Activated T-helper 2 cell treated with anti-CD3 and anti-CD28 coated beads, Interferon-gamma antibody, Interleukin-2, Interleukin-4, amounts not matched to agents 10 μg/mL and 5 μg/mL and 100 μg/mL, durations not matched to agents 14 hours and 24 hours and 36 hours (primary cell): ENCODE measurements around the gene CD244. TPM values are rescaled to one million over a fixed set of nuclear protein-coding genes. Genes with fewer than 3 reads are reported as not detected.

Experiments
- DNase-seq: peaks from one replicate; pipeline ENCODE4 v3.0.0; 2021; ENCODE audit warnings: low spot score
- H3K27ac Mint-ChIP-seq: one replicate; pipeline ENCODE4 v1.8.0; 2021; ENCODE audit warnings: mixed read lengths
- H3K27me3 Mint-ChIP-seq: one replicate; pipeline ENCODE4 v1.8.0; 2021; ENCODE audit warnings: low read depth, mixed read lengths
- H3K36me3 Mint-ChIP-seq: one replicate; pipeline ENCODE4 v1.8.0; 2021; ENCODE audit warnings: low read depth, mixed read lengths
- H3K4me1 Mint-ChIP-seq: one replicate; pipeline ENCODE4 v1.8.0; 2021; ENCODE audit warnings: low read depth, mixed read lengths
- H3K4me3 Mint-ChIP-seq: one replicate; pipeline ENCODE4 v1.8.0; 2021; ENCODE audit warnings: low read depth, mild to moderate bottlenecking, moderate library complexity, mixed read lengths
- H3K9me3 Mint-ChIP-seq: one replicate; pipeline ENCODE4 v1.8.0; 2021; ENCODE audit warnings: mixed read lengths
- intact Hi-C: fragments of 100-400 bp; cut with micrococcal nuclease; formaldehyde crosslinking; loops from one replicate; pipeline ENCODE4 v1.15.1; 2023
- total RNA-seq: library from RNA; stranded (reverse); gene quantifications from 2 replicates; pipeline ENCODE4 v1.2.3, GENCODE V29; 2022

The CD244 gene
- total RNA-seq, 1 donor from 2014 or later, result 0.32 TPM

DNA sequence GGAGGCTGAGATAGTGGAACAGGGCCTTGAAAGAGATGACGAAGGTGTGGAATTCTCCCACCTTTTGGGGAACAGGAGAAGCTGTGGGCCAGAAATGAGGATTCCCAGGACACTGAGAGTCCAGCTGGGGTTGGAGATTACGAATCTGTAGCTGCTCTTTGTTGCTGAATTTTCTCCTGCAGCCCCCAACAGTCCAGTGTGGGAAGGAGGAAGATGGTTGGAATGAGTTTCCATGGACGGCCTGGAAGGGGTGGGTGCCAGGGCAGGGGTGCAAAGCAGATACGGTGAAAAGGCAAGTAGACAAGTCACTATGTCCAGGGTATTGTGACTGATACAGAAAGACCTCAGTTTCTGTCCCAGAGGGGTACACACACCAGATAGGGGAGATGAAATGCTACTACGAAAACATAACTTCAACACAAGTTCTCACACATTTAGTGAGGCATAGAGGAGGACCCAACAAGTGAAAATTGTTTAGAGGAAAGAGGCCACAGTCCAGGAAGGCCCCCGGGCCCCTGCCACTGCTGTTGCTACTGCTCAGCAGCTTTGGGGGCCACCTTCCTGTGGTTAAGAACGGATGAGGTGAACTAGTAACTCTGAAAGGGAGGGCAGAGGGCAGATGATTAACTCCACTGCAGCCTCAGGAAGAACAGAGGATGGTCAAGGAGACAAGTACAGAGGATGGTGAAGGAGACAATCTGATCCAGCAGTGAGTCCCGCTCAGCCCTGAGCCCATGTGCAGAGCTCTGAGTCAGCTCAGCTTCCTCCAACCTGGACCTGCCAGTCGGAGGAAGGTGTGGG is 7.3 kb downstream of the CD244 start:
- Mint-ChIP-seq H3K4me3 (no peak overlapping the region), H3K36me3 (no peaks in the 10 kb centered on the region), H3K27me3 (peaks cover 3% of the 10 kb centered on the region), H3K9me3 (no peaks in the 10 kb centered on the region), H3K27ac (no peak overlapping the region), H3K4me1 (peaks cover 1% of the 10 kb centered on the region)
- intact Hi-C loops, result no loop called here
- no peak for DNase-seq

DNA sequence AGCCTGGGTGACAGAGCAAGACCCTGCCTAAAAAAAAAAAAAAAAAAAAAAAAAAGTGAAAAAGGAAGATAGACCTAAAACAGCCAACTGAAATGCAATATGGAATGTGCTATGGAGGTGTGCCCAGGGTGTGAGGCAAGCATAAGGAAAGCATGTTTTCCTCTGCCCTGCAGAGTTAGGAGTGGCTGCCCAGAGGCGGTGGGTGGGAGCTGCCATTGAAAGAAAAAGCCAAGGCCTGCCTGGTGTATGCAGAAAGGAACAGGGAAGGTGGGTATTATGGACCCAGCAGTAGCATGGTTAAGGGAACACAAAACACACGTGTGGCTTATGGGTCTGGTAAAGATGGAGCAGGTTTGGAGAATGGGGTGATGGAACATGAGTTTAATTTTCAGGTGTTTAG is 8.9 kb downstream of the CD244 start:
- Mint-ChIP-seq H3K27ac (no peak overlapping the region), H3K4me3 (no peak overlapping the region), H3K36me3 (no peaks in the 10 kb centered on the region), H3K27me3 (peaks cover 11% of the 10 kb centered on the region), H3K4me1 (no peaks in the 10 kb centered on the region), H3K9me3 (no peaks in the 10 kb centered on the region)
- intact Hi-C loops, result no loop called here
- no peak for DNase-seq

DNA sequence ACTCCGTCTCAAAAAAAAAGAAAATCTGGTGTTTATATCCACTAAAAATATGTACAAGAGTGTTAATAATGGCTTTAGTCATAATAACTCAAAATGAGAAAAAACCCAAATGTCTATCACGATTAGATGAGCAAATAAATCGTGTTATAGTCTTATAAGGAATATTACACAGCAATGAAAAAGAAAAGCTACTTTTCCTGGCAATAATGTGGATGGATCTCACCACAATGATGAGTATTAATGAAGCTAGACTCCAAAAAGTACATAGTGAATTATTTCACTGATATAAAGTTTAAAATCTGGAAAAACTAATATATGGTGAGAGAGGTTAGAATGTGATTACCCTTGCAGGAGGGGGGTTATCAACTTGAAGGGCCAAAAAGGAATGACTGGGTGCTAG is 9.7 kb downstream of the CD244 start:
- no peaks in the 10 kb centered on the region for H3K9me3 Mint-ChIP-seq
- H3K27ac Mint-ChIP-seq, result no peak overlapping the region
- peaks cover 14% of the 10 kb centered on the region for H3K27me3 Mint-ChIP-seq
- intact Hi-C loops, result no loop called here
- DNase-seq, result no peak
- no peak overlapping the region for H3K4me3 Mint-ChIP-seq
- no peaks in the 10 kb centered on the region for H3K36me3 Mint-ChIP-seq
- no peaks in the 10 kb centered on the region for H3K4me1 Mint-ChIP-seq

DNA sequence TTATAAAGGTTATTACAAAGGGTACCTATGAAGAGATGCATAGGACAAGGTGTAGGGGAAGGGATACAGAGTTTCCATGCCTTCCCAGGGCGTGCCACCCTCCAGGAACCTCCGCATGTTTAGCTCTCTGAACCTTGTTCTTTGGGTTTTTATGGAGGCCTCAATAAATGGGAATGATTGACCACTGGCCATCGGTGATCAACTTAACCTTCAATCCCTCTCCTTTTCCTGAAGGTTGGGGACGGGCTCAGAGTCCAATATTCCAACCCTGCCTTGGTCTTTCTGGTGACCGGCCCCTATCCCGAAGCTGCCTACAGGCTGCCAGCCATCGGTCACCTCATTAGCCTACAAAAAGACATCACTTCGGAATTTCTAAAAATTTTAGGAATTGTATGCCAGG is 11.7 kb downstream of the CD244 start:
- H3K4me1 Mint-ChIP-seq, result no peaks in the 10 kb centered on the region
- H3K36me3 Mint-ChIP-seq, result no peaks in the 10 kb centered on the region

DNA sequence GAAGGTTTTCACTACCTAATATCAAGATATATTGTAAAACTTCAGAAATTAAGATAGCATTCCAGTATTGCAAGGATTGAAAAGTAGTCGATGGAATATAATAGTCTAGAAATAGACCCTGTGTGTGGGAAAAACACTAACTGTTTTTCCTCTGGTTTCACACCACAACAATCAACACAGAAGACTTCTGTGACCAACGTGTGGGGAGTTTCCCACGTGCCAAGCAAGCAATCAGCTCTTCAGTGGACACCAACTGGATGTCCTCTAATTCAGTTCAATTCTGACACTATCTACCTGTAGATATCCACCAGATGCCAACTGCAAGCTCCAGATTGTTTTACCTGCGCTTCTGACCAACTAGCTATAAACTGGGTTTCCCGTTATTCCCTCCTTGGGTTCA is 12.1 kb downstream of the CD244 start:
- no peaks in the 10 kb centered on the region for H3K4me1 Mint-ChIP-seq
- no peak overlapping the region for H3K27ac Mint-ChIP-seq
- H3K9me3 Mint-ChIP-seq, result no peaks in the 10 kb centered on the region
- no peak for DNase-seq
- intact Hi-C loops, result no loop called here
- H3K27me3 Mint-ChIP-seq, result peaks cover 23% of the 10 kb centered on the region
- no peaks in the 10 kb centered on the region for H3K36me3 Mint-ChIP-seq
- no peak overlapping the region for H3K4me3 Mint-ChIP-seq

More for the DNA sequence above, 11.7 kb downstream of the CD244 start:
- Mint-ChIP-seq H3K9me3 (no peaks in the 10 kb centered on the region), H3K27me3 (peaks cover 23% of the 10 kb centered on the region), H3K4me3 (no peak overlapping the region), H3K27ac (no peak overlapping the region)
- intact Hi-C loops, result no loop called here
- DNase-seq, result no peak

DNA sequence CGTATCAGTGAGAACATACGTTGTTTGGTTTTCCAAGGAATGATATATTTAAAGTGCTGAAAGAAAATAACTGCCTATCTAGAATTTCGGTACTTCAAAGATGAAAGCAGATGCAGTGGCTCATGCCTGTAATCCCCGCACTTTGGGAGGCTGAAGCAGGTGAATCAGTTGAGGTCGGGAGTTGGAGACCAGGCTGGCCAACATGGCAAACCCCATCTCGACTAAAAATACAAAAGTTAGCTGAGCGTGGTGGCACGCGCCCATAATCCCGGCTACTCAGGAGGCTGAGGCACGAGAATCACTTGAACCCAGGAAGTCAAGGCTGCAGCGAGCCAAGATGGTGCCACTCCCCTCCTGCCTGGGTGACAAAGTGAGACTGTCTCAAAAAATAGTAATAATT is 16.4 kb downstream of the CD244 start:
- intact Hi-C loops, result no loop called here
- Mint-ChIP-seq H3K9me3 (peaks cover 6% of the 10 kb centered on the region), H3K27ac (no peak overlapping the region), H3K36me3 (peaks cover 3% of the 10 kb centered on the region), H3K4me3 (no peak overlapping the region), H3K27me3 (peaks cover 28% of the 10 kb centered on the region), H3K4me1 (peaks cover 3% of the 10 kb centered on the region)
- DNase-seq, result no peak

DNA sequence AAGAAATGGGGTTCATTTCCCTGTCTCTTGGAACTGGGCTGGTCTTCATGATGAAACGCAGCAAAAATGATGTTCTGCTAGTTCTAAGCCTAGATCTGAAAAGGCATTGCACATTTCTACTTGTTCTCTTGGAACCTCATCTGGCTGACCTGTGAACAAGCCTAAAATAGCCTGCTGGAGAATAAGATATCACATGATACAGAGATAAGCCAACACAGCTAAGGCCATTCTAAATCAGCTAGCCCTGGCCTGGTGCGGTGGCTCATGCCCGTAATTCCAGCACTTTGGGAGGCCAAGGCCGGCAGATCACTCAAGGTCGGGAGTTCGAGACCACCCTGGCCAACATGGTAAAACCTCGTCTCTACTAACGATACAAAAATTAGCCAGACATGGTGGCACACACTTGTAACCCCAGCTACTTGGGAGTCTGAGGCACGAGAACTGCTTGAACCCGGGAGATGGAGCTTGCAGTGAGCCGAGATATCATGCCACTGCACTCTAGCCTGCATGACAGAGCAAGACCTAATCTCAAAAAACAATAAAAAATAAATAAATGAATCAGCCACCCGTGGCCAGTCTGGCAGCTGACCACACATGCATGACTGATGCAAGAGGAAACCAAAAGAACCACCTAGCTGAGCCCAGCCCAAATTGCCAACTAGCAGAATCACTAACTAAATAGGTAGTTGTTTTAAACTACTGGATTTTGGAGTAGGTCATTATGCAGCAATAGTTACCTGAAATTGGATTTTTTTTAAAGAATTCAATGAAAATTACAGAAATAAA is 18.0 kb downstream of the CD244 start:
- Mint-ChIP-seq H3K9me3 (peaks cover 6% of the 10 kb centered on the region), H3K4me1 (peaks cover 8% of the 10 kb centered on the region)
- DNase-seq, result no peak

DNA sequence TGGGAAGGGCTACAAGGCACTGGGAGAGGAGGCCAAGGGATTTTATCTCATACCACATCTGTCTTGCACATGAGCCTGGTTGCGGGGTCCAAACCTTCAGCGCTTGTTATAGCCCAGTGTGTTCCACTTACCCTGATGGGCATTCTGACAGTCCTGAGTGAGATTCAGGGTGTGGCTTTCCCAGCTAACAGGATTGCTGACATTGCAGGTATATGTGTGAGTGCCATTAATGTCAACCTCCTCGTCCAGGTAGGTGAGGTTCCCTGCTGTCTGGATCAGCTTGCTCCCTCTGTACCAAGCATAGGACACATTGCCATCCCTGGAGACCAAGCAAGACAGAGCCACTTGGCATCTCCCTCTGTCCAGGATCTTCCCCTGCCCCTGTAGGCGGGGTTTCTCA is 21.6 kb downstream of the CD244 start:
- DNase-seq, result no peak
- intact Hi-C loops, result no loop called here
- Mint-ChIP-seq H3K4me1 (peaks cover 35% of the 10 kb centered on the region), H3K27me3 (peaks cover 5% of the 10 kb centered on the region), H3K27ac (no peak overlapping the region), H3K4me3 (no peak overlapping the region), H3K9me3 (peaks cover 6% of the 10 kb centered on the region), H3K36me3 (peaks cover 3% of the 10 kb centered on the region)

More for the DNA sequence above, 18.0 kb downstream of the CD244 start:
- Mint-ChIP-seq H3K27me3 (peaks cover 25% of the 10 kb centered on the region), H3K27ac (no peak overlapping the region), H3K36me3 (peaks cover 3% of the 10 kb centered on the region), H3K4me3 (no peak overlapping the region)
- intact Hi-C loops, result no loop called here

DNA sequence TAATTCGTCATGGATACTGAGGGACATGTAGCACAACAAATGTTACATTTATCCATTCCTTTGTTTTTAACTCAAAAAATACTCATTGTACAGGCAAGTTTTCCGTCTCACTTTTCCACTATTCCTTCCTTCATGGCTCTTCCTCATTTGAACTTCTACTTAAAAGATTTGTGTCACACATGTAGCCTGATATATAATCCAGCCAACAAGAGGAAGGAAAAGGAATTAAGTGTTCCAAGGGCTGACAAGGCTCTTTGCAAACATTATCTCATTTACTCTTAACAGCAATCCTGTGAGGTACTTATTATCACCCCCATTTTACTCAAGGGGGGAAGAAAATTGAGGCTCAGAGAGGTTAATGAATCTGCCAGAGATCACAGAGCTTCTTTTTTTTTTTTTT is 22.9 kb downstream of the CD244 start:
- H3K4me1 Mint-ChIP-seq, result peaks cover 43% of the 10 kb centered on the region
- peaks cover 2% of the 10 kb centered on the region for H3K27me3 Mint-ChIP-seq
- intact Hi-C loops, result loop anchor here (2.0 to 10.0 kb wide), 2 partner anchors 23 to 255 kb away; partner anchors contain the start of genes CD244 and KLHDC9
- no peak for DNase-seq
- no peaks in the 10 kb centered on the region for H3K36me3 Mint-ChIP-seq
- H3K4me3 Mint-ChIP-seq, result no peak overlapping the region
- H3K9me3 Mint-ChIP-seq, result no peaks in the 10 kb centered on the region
- H3K27ac Mint-ChIP-seq, result no peak overlapping the region

DNA sequence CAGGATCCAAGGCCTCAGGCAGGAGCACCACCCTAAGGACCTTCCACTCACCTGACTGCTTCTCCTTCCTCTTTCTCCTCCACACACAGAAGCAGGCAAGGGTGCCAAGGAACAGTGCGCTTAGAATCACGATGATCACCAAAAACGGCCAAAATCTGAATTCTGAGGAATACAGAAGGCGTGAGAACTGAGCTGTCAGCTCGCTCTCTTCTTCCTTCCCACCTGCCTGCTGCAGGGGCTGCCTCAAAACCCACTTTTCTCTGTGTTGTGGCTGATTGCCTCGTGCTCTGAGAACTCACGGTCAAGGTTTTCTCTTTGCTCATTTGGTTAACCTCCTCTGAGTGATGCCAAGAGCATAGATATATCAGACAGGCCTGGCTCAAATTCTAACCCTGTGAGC is 23.8 kb downstream of the CD244 start:
- Mint-ChIP-seq H3K4me1 (peaks cover 45% of the 10 kb centered on the region), H3K27me3 (peaks cover under 1% of the 10 kb centered on the region), H3K36me3 (no peaks in the 10 kb centered on the region), H3K4me3 (no peak overlapping the region), H3K9me3 (no peaks in the 10 kb centered on the region), H3K27ac (peak overlapping the region; percentile 44)
- DNase-seq, result no peak
- intact Hi-C loops, result loop anchor here (2.0 to 10.0 kb wide), 2 partner anchors 24 to 256 kb away; partner anchors contain the start of genes CD244 and KLHDC9

DNA sequence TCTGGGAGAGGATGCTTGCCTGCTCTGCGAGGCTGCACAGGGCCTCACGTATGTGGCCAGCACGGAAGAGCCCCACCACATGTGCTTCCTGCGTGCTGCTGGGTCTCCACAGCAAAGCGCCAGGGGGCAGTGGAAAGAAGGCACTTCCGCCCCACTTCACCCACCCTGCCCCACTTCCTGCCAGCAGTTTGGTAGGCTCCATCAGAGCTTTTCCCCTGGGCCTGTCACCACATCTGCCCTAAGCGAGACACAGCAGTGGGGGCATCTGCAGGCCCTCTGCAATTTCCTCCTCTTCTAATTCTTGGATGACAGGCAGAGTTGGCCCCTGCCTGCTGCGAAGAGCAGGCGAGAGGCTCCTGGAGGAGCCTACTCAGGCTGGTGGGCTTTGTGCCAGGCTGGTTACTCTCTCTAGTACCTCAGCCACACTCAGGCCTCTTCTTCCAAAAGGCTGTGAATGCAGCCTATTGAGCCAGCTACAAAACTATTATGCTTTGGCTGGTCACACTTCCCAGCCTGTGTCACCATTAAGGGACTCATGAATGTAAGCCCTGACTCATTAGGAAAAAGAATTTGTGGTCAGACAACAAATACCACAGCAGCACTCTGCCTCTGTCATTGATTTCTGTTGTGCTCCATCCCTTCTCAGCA is 25.0 kb downstream of the CD244 start:
- peaks cover 48% of the 10 kb centered on the region for H3K4me1 Mint-ChIP-seq
- H3K27ac Mint-ChIP-seq, result peak overlapping the region; percentile 98
- intact Hi-C loops, result loop anchor here (1.0 to 10.0 kb wide), 5 partner anchors 25 to 257 kb away; partner anchors contain the start of genes CD244, ITLN1, ITLN2 and KLHDC9
- H3K4me3 Mint-ChIP-seq, result peak overlapping the region; percentile 45
- peak; percentile 82 for DNase-seq
- H3K9me3 Mint-ChIP-seq, result no peaks in the 10 kb centered on the region
- no peaks in the 10 kb centered on the region for H3K36me3 Mint-ChIP-seq
- H3K27me3 Mint-ChIP-seq, result no peaks in the 10 kb centered on the region

DNA sequence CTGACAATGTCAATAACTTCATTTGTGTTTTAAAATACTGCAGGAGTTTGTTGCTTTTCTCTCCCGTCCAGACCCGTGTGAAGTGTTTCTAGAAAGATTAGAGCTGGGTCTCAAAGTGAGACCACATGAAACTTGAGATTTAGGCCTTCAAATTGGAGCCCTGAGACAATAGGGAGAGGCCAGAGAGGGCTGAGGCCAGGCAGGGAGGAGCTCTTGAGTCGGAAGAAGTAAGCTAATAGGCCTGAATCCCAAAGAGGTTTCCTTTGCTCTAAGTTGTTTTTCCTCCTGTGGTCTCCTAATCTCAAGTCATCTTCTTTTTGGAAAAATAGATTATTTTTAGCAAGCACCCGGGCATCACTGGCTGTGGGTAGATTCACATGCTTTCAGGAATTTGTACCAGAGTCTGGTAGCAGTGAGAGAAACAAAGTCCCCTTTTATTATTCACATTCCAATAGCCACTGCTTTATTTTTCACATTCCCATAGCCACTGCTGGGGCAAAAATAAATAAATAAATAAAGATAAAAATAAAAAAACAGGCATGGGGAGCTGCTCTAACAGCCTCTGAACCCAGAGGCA is 25.6 kb downstream of the CD244 start:
- Mint-ChIP-seq H3K36me3 (no peaks in the 10 kb centered on the region), H3K27ac (peak overlapping the region; percentile 78), H3K4me1 (peaks cover 48% of the 10 kb centered on the region), H3K27me3 (no peaks in the 10 kb centered on the region), H3K4me3 (no peak overlapping the region), H3K9me3 (no peaks in the 10 kb centered on the region)
- intact Hi-C loops, result loop anchor here (1.0 to 10.0 kb wide), 4 partner anchors 36 to 258 kb away; partner anchors contain the start of genes ITLN1, ITLN2 and KLHDC9
- no peak for DNase-seq
